KG1 (cell line): Measurements from ENCODE around the gene NRXN2.
"Not testable (repeated sequence)": the region's sequence is repeated elsewhere in the genome, so short reads cannot be mapped to it uniquely, and the experiment has no call there.

Source experiments
- DNase-seq: peaks from one replicate; lab custom pipeline; 2025; lab: John Stamatoyannopoulos, UW

The NRXN2 gene

GRCh38 chr11:64564947-64565889, 157.8 kb downstream of the NRXN2 start:
- no peak for DNase-seq

GRCh38 chr11:64564419-64564818, 158.6 kb downstream of the NRXN2 start:
- no peak for DNase-seq

DNA sequence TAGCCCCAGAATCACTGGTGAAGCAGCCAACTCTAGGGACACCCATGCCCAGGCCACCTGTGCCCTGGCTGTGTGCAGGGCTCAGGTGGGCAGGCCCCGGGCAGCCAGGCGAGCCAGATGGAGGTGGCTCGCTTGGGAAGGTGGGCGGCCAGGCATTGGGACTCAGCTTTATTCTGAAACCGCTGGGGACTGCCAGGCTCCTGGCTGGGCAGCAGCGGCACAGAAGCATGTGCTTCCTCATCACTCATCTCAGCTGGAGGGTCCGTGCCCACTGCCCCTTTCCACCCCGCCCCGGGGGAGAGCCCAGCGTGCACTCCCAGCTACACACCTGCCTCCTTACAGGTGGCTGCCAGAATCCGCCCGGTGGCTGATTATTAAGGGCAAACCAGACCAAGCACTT, 159.0 kb downstream of the NRXN2 start:
- no peak for DNase-seq

DNA sequence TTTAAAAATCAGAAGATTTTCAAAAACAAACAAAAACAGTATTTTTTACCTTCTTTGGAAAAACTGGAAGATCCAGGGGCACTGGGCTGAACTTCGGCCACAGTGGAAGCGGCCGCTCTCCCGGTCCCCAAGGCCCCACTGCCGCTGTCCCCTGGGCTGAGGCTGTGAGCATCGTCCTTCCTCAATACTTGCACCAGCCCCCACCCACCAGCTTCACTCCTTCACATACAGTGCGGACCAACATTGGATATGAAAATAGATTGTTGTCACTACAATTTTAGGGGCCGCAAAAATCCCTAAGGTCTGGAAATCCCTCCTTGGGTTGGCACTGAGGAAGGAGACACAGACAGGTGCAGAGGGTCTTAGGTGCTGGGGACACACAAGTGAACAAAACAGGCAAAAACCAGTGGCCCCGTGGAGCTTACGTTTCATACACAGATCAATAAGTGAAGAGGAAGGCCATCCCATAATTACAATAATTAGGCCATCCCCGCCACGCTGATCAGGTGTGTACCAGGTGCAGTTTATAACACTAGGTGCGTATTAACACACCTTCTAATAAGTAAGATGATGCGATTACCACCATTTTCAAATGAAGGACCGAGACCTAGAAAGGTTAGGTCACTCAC, 160.2 kb downstream of the NRXN2 start:
- DNase-seq: no peak

DNA sequence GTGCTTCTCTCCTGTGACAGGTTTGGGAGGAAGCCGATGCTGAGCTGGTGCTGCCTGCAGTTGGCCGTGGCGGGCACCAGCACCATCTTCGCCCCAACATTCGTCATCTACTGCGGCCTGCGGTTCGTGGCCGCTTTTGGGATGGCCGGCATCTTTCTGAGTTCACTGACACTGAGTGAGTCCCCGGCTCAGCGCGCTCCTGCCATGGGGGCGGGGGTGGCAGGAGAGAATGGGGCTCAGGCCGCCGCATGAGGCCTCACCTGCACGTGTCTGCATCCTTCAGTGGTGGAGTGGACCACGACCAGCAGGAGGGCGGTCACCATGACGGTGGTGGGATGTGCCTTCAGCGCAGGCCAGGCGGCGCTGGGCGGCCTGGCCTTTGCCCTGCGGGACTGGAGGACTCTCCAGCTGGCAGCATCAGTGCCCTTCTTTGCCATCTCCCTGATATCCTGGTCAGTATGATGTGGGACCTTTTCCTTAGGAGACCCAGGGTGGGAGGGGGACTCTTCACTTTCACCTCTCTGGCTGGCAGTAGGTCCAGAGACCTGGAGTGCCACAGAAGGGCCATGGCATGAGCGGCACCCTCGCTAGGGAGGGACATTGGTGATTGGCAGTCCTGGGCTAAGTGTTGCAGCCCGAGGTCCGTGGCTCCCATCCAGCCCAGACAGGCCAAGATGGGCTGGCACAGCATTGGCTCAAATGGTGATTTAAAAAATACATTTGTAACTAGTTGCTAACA, 160.8 kb downstream of the NRXN2 start:
- no peak for DNase-seq

GRCh38 chr11:64561429-64561828, 161.6 kb downstream of the NRXN2 start:
- DNase-seq: not testable (repeated sequence)

- DNase-seq: no peak
Measured at GRCh38 chr11:64560941-64561340, 162.1 kb downstream of the NRXN2 start.

GRCh38 chr11:64560139-64560771, 162.7 kb downstream of the NRXN2 start:
- no peak for DNase-seq

DNA sequence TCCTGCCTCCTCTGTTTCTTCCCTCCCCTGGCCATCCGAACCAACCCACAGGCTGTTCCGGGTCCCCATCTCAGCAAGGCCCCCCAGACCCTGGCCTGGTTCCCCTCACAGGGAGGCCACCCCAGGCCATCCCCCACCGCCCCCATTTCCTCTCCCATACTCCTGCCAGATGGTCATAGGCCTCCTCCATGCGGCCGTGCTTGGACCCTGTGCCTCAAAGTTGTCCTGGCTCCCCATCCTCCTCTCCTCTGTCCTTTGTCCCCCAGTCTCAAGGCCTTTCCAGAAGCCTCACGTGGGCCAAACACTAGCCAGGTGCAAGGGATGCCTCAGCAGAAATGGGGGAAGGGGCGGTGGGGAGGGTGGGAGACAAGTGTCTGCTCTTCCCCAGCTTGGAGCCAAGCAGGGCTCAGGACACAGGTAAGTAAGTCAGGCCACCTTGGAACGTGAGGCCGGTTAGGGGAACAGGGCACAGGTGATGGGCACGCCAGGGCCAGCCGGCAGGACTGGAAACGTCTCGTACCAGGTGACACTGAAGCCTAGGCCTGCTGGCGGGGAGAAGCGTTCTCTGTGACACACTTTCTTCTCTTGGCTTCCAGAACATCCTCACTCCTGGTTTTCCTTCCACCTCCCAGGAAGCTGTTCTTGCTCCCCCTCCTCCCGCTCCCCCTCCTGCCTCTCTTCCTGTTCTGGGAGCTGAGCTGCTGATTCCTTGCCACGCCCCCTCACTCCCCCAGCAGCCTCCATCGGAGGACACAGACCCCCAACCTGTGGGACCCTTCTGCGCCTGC, 163.5 kb downstream of the NRXN2 start:
- DNase-seq: no peak

DNA sequence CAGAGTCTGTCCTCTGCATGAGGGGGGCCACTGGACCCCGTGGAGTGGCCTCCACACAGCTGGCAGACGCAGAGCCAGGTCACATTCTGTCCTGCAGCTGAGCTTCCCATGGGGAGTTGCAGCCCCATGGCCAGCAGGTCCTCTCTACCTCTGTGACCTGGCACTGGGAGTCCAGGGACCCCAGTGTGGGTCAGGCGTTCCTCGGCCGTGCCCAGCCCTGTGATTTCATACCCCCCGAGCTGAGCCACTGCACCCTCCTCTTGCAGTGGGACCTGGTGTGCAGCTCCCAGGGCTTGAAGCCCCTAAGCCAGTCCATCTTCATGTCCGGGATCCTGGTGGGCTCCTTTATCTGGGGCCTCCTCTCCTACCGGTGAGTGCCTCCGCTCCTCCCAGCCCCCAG, 164.1 kb downstream of the NRXN2 start:
- no peak for DNase-seq

- no peak for DNase-seq
Measured at GRCh38 chr11:64558065-64558745, 164.8 kb downstream of the NRXN2 start.

GRCh38 chr11:64556721-64557250, 166.2 kb downstream of the NRXN2 start:
- no peak for DNase-seq
